Kidney (tissue), 14 donors: ENCODE measurements around the gene RNF123. TPM values are rescaled to one million over a fixed set of nuclear protein-coding genes. Genes with fewer than 3 reads are reported as not detected.

Source experiments
- DNase-seq, 5 donors: peaks; one replicate each; pipeline ENCODE4 v3.0.0-alpha.2; 2013 to 2020
- FAIRE-seq: peaks from 2 replicates; lab custom pipeline; 2012; peaks lifted over from hg19 to GRCh38; lab: Jason Lieb, UNC
- H3K27ac ChIP-seq, 2 donors: one replicate each; pipeline ENCODE4 v1.7.0; 2013; ENCODE audit warnings: low read depth in 2 of 2, low read length in 2 of 2, inconsistent platforms in 1 of 2
- H3K27me3 ChIP-seq: one replicate; pipeline ENCODE4 v1.7.1; 2013; ENCODE audit warnings: low read length, inconsistent platforms; ENCODE audit not compliant: control insufficient read depth, insufficient read depth
- H3K36me3 ChIP-seq, 3 donors: one replicate each; pipeline versions ENCODE4 v1.7.0 to v1.7.1; 2013; ENCODE audit warnings: low read length in 3 of 3, control low read depth in 1 of 3, inconsistent platforms in 1 of 3; ENCODE audit not compliant: insufficient read depth in 3 of 3, control insufficient read depth in 2 of 3
- H3K4me1 ChIP-seq, 3 donors: one replicate each; pipeline versions ENCODE4 v1.7.0 to v1.7.1; 2013; ENCODE audit warnings: low read length in 3 of 3, inconsistent platforms in 1 of 3, low read depth in 1 of 3; ENCODE audit not compliant: control insufficient read depth in 2 of 3, insufficient read depth in 2 of 3
- H3K4me3 ChIP-seq, 3 donors: one replicate each; pipeline versions ENCODE4 v1.7.0 to v1.8.1; 2013; ENCODE audit warnings: low read length in 3 of 3, control low read depth in 1 of 3, inconsistent platforms in 1 of 3
- H3K9ac ChIP-seq, 3 donors: one replicate each; pipeline versions ENCODE4 v1.7.0 to v1.7.1; 2013; ENCODE audit warnings: low read length in 3 of 3, control low read depth in 1 of 3, inconsistent platforms in 1 of 3
- H3K9me3 ChIP-seq, 3 donors: one replicate each; pipeline versions ENCODE4 v1.7.0 to v1.7.1; 2013; ENCODE audit warnings: low read length in 3 of 3, control low read depth in 1 of 3, inconsistent platforms in 1 of 3; ENCODE audit not compliant: control insufficient read depth in 2 of 3, insufficient read depth in 1 of 3
- CTCF ChIP-seq: IDR thresholded peaks from 3 replicates; pipeline ENCODE4 v1.5.1; 2012; ENCODE audit warnings: mild to moderate bottlenecking, moderate library complexity, borderline replicate concordance; ENCODE audit not compliant: insufficient read depth; ENCODE audit errors: extremely low read depth
- intact Hi-C: fragments of 100-400 bp; cut with DNase I; formaldehyde crosslinking; loops from one replicate; pipeline ENCODE4 v1.11.1; 2022
- polyA plus RNA-seq: library from polyadenylated mRNA; stranded (reverse); fragments of 350-450 nt; fragmentation: Illumina TruSeq; extraction: RNeasy Lipid Tissue Mini Kit (QIAGEN cat#74804); gene quantifications from one replicate; pipeline ENCODE4 v1.2.3, GENCODE V29; 2014; ENCODE audit warnings: low read depth, low replicate concordance; ENCODE audit not compliant: insufficient read depth
- total RNA-seq: library from RNA; stranded (reverse); fragmentation: NEBNext Ultra II Directional; extraction: Animal tissue kit (Norgen Biotek cat#: 25700); gene quantifications from one replicate; pipeline ENCODE4 v1.2.1, GENCODE V29; 2021
- donor health status: control.
- donor health status: control.
- donor health status: control.
- donor health status: control.
- donor health status: control.
- donor health status: DM: yes; HTN: yes; CAD: no.
- donor health status: Normal renal cell carcinoma (clear cell type).

RNF123 gene
- total and polyA plus RNA-seq, 2 donors from 2014 or later, result 41.7 to 43.7 TPM

DNA sequence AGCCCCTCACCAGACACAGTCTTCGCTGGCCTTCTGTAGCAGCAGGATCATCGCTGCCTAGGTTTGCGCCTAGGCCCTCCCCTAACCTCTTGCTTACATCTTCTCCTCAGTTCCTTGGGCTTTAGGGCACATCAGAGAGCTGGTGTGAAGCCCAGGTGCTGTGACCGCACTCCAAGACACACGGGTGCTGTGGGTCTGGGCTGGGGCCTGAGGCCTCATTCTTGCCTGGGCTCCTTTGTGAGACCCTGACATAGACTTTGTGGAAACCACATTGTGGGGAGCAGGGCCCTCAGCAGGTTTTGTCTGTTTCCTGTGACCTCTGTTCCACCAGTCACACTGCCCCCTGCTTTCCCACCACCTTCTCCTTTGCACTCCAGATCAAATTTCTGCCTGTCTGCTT, 22.1 kb downstream of the RNF123 start:
- Histone ChIP-seq H3K9ac (no peak overlapping the region), H3K36me3 (peaks cover 0 to 20% (median 2%) of the 10 kb centered on the region in 3 donors), H3K9me3 (no peaks in the 10 kb centered on the region), H3K27me3 (no peaks in the 10 kb centered on the region), H3K4me3 (no peak overlapping the region), H3K4me1 (no peaks in the 10 kb centered on the region), H3K27ac (no peak overlapping the region)
- intact Hi-C loops, result no loop called here
- FAIRE-seq, result no peak
- TF ChIP-seq CTCF, result no peak
- peak in 2 of 5 donors; percentile 18 to 25 for DNase-seq

DNA sequence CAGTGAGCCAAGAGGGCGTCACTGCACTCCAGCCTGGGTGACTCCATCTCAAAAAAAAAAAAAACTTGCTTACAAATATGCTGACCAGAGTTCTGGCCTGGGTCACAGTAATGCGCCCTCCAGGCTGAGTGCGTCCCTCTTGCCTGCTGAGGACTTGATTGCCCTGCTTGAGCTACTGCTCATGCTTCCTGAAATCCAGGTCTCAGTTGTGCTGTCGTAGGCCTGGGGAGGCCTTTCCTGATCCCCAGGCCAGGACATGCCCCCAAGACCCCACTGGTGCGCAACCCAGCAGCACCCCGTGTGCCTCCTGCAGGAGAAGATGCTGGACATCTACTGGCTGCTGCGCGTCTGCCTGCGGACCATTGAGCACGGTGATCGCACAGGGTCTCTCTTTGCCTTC, 22.8 kb downstream of the RNF123 start:
- FAIRE-seq (no peak), DNase-seq (peak in 1 of 5 donors; percentile 40)
- Histone ChIP-seq H3K9me3 (no peaks in the 10 kb centered on the region), H3K36me3 (peaks cover 0 to 14% (median 1%) of the 10 kb centered on the region in 3 donors), H3K27me3 (no peaks in the 10 kb centered on the region), H3K27ac (no peak overlapping the region), H3K4me3 (no peak overlapping the region), H3K9ac (no peak overlapping the region), H3K4me1 (no peaks in the 10 kb centered on the region)
- TF ChIP-seq CTCF, result no peak
- intact Hi-C loops, result no loop called here

DNA sequence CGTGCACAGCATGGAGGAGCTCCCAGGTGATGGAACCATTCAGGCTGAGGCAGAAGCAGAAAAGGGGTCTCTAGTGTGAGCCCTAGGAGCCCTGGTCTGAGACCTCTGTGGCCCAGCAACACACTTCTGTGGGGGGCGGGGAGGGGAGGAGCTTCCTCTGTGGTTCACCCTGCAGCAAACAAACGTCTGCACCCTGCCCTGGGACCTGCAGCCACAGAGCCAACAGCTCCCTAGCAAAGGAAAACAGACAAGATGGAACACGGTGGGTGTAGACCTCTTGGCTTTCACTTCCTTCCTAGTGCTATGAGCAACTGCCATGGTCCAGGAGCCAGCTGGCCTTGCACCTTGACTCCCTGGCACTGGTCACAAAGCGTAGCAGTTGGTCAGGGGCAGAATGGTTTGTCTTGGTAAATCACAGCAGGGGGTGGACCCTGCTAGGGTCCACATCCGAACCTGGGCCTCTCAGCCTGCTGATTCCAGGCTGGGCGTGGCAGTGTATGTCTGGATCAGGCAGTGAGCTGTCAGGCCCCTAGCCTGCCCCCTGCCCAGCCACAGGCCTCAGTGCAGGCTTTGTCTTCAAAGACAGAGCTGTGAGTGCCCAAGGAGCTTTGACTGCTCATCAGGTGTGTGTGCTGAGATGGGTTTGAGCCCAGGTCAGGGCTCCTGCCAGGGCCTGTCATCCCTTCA, 23.4 kb downstream of the RNF123 start:
- DNase-seq, result peak in 1 of 5 donors; percentile 41
- intact Hi-C loops, result no loop called here
- Histone ChIP-seq H3K9me3 (no peaks in the 10 kb centered on the region), H3K4me3 (no peak overlapping the region), H3K36me3 (peaks cover 0 to 12% (median 0%) of the 10 kb centered on the region in 3 donors), H3K4me1 (no peaks in the 10 kb centered on the region), H3K27ac (no peak overlapping the region), H3K9ac (no peak overlapping the region), H3K27me3 (no peaks in the 10 kb centered on the region)
- no peak for TF ChIP-seq CTCF
- no peak for FAIRE-seq
